OCI-LY1 (cell line): ENCODE results near the gene TMEM247.

Source experiments
- H2AFZ ChIP-seq: fragments of 200-600 bp; sonication (generic), shearing (Covaris generic); 2 replicates; pipeline ENCODE4 v1.6.0; 2014; ENCODE audit warnings: antibody characterized with exemption, mild to moderate bottlenecking, low read length
- H3F3A ChIP-seq: fragments of 200-600 bp; sonication (generic), shearing (Covaris generic); 2 replicates; pipeline ENCODE4 v1.6.0; 2014; ENCODE audit warnings: mild to moderate bottlenecking, antibody characterized with exemption, low read length, moderate library complexity; ENCODE audit not compliant: insufficient read depth
- H3K27ac ChIP-seq: fragments of 200-600 bp; sonication (generic); 2 replicates; pipeline ENCODE4 v1.5.1; 2014; ENCODE audit warnings: low read length, mixed run types, mild to moderate bottlenecking, low read depth; ENCODE audit not compliant: poor library complexity, severe bottlenecking
- H3K27me3 ChIP-seq: fragments of 200-600 bp; sonication (generic); 2 replicates; pipeline ENCODE4 v1.6.0; 2014; ENCODE audit warnings: antibody characterized with exemption, mild to moderate bottlenecking, low read length, moderate library complexity; ENCODE audit not compliant: insufficient read depth
- H3K36me3 ChIP-seq: fragments of 200-600 bp; sonication (generic); 2 replicates; pipeline ENCODE4 v1.6.1; 2014; ENCODE audit warnings: mild to moderate bottlenecking, antibody characterized with exemption, low read length, moderate library complexity, mixed read lengths; ENCODE audit not compliant: insufficient read depth
- H3K4me1 ChIP-seq: fragments of 200-600 bp; sonication (generic); 2 replicates; pipeline ENCODE4 v1.5.1; 2014; ENCODE audit warnings: mild to moderate bottlenecking, low read length, moderate library complexity; ENCODE audit not compliant: insufficient read depth, severe bottlenecking
- H3K4me2 ChIP-seq: fragments of 200-600 bp; sonication (generic), shearing (Covaris generic); 2 replicates; pipeline ENCODE4 v1.6.1; 2014; ENCODE audit warnings: low read length
- H3K4me3 ChIP-seq: fragments of 200-600 bp; sonication (generic); 2 replicates; pipeline ENCODE4 v1.5.1; 2014; ENCODE audit warnings: low read length, low read depth, mild to moderate bottlenecking, mixed read lengths; ENCODE audit not compliant: poor library complexity, severe bottlenecking
- H3K79me2 ChIP-seq: fragments of 200-600 bp; shearing (Covaris generic); 2 replicates; pipeline ENCODE4 v1.6.1; 2016; ENCODE audit warnings: mixed run types, low read length, mixed read lengths; ENCODE audit not compliant: insufficient read depth
- H3K9ac ChIP-seq: fragments of 200-600 bp; sonication (generic), shearing (Covaris generic); 2 replicates; pipeline ENCODE4 v1.6.1; 2014; ENCODE audit warnings: mild to moderate bottlenecking, low read length, mixed read lengths
- H3K9me2 ChIP-seq: fragments of 200-600 bp; sonication (generic), shearing (Covaris generic); 2 replicates; pipeline ENCODE4 v1.6.1; 2014; ENCODE audit warnings: low read depth, mild to moderate bottlenecking, low read length, mixed read lengths
- H3K9me3 ChIP-seq: fragments of 200-600 bp; shearing (Covaris generic); 2 replicates; pipeline ENCODE4 v1.6.1; 2014; ENCODE audit warnings: low read length, mixed read lengths
- H4K20me1 ChIP-seq: fragments of 200-600 bp; sonication (generic), shearing (Covaris generic); 2 replicates; pipeline ENCODE4 v1.6.0; 2016; ENCODE audit warnings: mild to moderate bottlenecking, low read length; ENCODE audit not compliant: insufficient read depth
- CTCF ChIP-seq: fragments of 200-600 bp; sonication (generic), shearing (Covaris generic); IDR thresholded peaks from 2 replicates; pipeline ENCODE4 v1.5.1; 2017; ENCODE audit warnings: mild to moderate bottlenecking, antibody characterized with exemption, low read length, moderate library complexity, mixed read lengths
- EZH2 ChIP-seq: fragments of 200-600 bp; sonication (generic), shearing (Covaris generic); IDR thresholded peaks from 2 replicates; pipeline ENCODE4 v1.8.0; 2017; ENCODE audit warnings: borderline replicate concordance, mixed run types, mild to moderate bottlenecking, antibody characterized with exemption, low read length, moderate library complexity, mixed read lengths

Gene TMEM247

GRCh38 chr2:46487667-46488335 lies 8.4 kb downstream of the TMEM247 start:
- Histone ChIP-seq H3K9me2 (no peaks in the 10 kb centered on the region), H3K79me2 (no peaks in the 10 kb centered on the region), H3K36me3 (no peaks in the 10 kb centered on the region), H3K4me3 (no peak overlapping the region), H2AFZ (no peak overlapping the region), H4K20me1 (no peaks in the 10 kb centered on the region), H3K4me2 (no peak overlapping the region), H3K4me1 (no peaks in the 10 kb centered on the region), H3K9ac (no peak overlapping the region), H3K27ac (no peak overlapping the region), H3F3A (no peaks in the 10 kb centered on the region), H3K9me3 (no peaks in the 10 kb centered on the region), H3K27me3 (no peaks in the 10 kb centered on the region)
- TF ChIP-seq CTCF, result no peak
- TF ChIP-seq EZH2, result no peak

GRCh38 chr2:46488389-46488788 lies 9.0 kb downstream of the TMEM247 start:
- no peak overlapping the region for H3K9ac ChIP-seq
- no peaks in the 10 kb centered on the region for H3K9me3 ChIP-seq
- no peak overlapping the region for H3K4me3 ChIP-seq
- H3F3A ChIP-seq, result no peaks in the 10 kb centered on the region
- no peaks in the 10 kb centered on the region for H3K4me1 ChIP-seq
- H3K9me2 ChIP-seq, result no peaks in the 10 kb centered on the region
- TF ChIP-seq EZH2, result no peak
- no peak for TF ChIP-seq CTCF
- H3K27ac ChIP-seq, result no peak overlapping the region
- no peak overlapping the region for H3K4me2 ChIP-seq
- no peak overlapping the region for H2AFZ ChIP-seq
- H3K36me3 ChIP-seq, result no peaks in the 10 kb centered on the region
- H3K27me3 ChIP-seq, result no peaks in the 10 kb centered on the region
- H3K79me2 ChIP-seq, result no peaks in the 10 kb centered on the region
- no peaks in the 10 kb centered on the region for H4K20me1 ChIP-seq

GRCh38 chr2:46489423-46490174 lies 10.2 kb downstream of the TMEM247 start:
- Histone ChIP-seq H3K4me3 (no peak overlapping the region), H3F3A (no peaks in the 10 kb centered on the region), H3K4me1 (no peaks in the 10 kb centered on the region), H3K4me2 (no peak overlapping the region), H3K9me3 (no peaks in the 10 kb centered on the region), H2AFZ (no peak overlapping the region), H3K27me3 (no peaks in the 10 kb centered on the region), H3K9me2 (no peaks in the 10 kb centered on the region), H3K79me2 (no peaks in the 10 kb centered on the region), H3K27ac (no peak overlapping the region), H3K36me3 (no peaks in the 10 kb centered on the region), H4K20me1 (no peaks in the 10 kb centered on the region), H3K9ac (no peak overlapping the region)
- TF ChIP-seq CTCF (no peak), EZH2 (no peak)
